Metanephros (tissue), 2 donors: ENCODE data around the gene PLEKHA4. TPM values are rescaled to one million over a fixed set of nuclear protein-coding genes. Genes with fewer than 3 reads are reported as not detected.

ENCODE experiments used
- small RNA-seq: library from RNA; depleted of rRNA; stranded (forward); fragments of <200 nt; gene quantifications from one replicate; pipeline ENCODE3, GENCODE V24; 2014; ENCODE audit warnings: low replicate concordance
- total RNA-seq: library from RNA; depleted of rRNA; stranded (reverse); fragments of >200 nt; gene quantifications from one replicate; pipeline ENCODE4 v1.2.3, GENCODE V29; 2014

Gene PLEKHA4, protein sequence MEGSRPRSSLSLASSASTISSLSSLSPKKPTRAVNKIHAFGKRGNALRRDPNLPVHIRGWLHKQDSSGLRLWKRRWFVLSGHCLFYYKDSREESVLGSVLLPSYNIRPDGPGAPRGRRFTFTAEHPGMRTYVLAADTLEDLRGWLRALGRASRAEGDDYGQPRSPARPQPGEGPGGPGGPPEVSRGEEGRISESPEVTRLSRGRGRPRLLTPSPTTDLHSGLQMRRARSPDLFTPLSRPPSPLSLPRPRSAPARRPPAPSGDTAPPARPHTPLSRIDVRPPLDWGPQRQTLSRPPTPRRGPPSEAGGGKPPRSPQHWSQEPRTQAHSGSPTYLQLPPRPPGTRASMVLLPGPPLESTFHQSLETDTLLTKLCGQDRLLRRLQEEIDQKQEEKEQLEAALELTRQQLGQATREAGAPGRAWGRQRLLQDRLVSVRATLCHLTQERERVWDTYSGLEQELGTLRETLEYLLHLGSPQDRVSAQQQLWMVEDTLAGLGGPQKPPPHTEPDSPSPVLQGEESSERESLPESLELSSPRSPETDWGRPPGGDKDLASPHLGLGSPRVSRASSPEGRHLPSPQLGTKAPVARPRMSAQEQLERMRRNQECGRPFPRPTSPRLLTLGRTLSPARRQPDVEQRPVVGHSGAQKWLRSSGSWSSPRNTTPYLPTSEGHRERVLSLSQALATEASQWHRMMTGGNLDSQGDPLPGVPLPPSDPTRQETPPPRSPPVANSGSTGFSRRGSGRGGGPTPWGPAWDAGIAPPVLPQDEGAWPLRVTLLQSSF
- total RNA-seq = 18.1 TPM

DNA sequence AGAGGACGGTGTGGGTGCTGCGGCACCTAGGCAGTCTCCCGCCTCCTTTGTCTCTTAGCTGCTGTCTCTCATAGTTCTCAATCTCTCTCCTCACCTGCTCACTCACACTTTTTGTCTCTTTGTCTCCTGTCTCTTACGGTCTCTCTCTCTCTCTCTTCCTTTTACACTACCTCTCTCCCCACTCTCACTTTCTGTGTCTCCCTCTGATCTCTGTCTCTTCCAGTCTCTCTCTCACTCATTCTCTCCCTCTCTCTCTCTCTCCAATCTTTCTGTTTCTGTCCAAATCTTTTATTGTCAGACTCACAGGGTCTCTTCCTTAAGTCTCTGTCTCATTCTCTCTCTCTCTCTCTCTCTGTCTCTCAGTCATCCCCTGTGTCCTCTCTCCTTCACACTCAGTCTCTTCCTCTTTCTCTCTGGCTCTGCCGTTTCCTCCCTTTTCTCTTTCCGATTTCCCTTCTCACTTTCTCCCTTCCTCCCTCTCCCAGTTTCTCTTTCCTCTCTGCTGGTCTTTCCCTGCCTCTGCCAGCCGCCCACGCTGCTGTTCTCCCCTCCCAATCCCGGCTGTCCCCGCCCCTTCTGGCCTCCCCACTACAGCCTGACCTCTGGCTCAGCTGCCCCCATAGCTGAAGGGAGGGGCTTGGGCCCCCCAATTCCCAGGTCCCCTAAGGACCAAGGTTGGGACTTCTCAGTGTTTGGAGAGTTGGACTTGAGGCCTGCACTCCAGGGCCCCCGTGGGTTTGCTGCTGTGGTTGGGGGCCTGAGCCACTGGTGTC lies at the start of gene PLEKHA4:
Gene PLEKHA4, minus strand, starts transcription at position 504 of the 773 bp plus-strand sequence. CDS start 997 bp downstream, outside the sequence.

DNA sequence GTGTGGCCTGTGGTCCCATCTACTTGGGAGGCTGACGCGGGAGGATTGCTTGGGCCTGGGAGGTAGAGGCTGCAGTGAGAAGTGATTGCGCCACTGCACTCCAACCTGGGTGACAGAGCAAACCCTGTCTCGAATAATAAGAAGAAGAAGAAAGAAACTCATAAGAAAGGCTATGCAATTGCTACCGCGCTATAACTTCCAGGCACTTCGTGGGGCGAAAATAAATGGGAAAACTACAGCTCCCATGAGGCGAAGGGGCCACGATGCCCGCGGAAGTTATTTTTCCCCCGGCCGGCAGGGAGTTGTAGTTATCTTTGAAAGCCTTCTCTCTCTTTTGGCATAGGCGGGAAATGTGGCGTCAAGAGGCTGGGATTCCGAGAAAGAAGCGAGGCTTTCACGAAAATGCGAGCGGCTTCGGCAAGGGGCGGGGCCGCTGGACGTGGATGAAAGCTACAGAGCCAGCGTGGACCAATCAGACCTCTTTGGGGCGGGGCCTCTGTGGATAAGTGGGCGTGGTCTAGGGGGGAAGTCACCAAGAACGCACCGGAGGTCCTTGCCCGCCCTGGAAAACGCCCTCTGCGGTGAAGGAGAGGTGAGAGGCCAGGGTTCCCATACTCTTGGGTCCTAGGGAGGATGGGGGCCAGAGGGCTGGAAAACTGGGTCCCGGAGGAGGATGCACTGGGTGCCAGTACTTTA lies 31.5 kb upstream of the PLEKHA4 start, which contains the start of gene NUCB1:
Gene NUCB1, plus strand, starts transcription at position 532 of the 696 bp plus-strand sequence. CDS start 485 bp downstream, outside the sequence.

DNA sequence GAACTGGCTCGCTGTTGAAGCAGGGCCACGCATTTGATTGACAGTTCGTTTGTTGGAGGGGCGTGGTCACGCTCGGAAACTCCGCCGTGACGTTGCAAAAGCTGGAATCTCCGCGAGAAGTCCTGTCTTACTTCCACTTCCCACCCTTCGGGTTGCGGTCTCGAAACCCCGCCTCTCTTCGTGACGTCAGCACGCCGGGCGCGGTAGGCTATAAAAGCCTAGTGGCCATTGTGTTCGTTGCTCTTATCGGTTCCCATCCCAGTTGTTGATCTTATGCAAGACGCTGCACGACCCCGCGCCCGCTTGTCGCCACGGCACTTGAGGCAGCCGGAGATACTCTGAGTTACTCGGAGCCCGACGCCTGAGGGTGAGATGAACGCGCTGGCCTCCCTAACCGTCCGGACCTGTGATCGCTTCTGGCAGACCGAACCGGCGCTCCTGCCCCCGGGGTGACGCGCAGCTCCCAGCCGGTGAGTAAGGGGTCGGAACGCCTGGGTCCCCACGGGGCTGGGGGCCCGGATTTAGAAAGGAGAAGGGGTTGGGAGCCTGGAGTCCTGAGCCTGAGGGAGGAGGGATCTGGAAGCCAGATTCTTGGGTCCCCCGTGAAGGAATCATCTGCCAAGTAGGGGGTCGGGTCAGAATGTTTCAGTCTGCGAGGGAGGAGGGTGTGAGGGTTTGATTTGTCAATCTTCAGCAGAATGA lies 3.9 kb upstream of the PLEKHA4 start, which contains the start of gene PPP1R15A:
Gene PPP1R15A, plus strand, starts transcription at position 240 of the 702 bp plus-strand sequence. CDS start 813 bp downstream, outside the sequence.

DNA sequence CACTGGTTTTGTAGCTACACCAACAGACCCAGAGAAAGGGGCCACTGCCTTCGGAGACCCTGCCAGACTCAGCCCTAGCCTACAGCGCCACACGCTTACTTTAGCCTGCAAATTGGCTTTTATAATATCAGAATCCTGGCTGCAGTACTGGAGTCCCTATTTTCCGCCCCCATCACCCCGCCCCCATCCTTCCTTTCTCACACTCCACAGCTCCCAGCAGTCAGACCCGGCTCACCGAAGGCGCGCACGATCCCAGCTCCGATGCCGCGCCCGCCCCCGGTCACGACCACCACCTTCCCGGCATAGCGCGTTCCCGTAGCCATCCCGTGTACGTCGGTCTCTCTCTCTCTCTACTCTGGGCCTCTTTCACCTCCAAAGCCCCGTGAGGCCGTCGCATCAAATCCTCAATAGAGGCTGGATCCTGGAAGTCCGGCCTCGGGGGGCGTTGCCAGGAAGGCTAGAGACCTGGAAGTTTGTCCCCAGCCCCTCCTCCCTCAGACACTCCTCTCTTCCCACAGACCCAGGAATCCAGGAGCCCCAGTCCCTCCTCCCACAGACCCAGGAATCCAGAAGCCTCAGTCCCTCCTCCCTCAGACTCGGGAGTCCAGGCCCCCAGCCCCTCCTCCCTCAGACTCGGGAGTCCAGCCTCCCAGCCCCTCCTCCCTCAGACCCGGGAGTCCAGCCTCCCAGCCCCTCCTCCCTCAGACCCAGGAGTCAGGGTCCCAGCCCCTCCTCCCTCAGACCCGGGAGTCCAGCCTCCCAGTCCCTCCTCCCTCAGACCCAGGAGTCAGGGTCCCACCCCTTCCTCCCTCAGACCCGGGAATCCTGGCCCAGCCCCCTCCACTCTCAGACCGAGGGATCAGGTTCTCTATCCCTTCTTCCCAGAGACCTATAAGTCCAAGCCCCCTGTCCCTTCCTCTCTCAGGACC lies 32.1 kb downstream of the PLEKHA4 start, which contains the start of gene HSD17B14:
Gene HSD17B14, minus strand, starts transcription at position 403 of the 929 bp plus-strand sequence. Its CDS starts 80 bp downstream, at position 323.

Small RNA genes lying within 50 kb of the gene (small RNA-seq; reads per million reads assigned to genes)
- not detected for gene RNU6-317P

Other genes with a start within 250 kb of the PLEKHA4 start
- gene RPL18, start 249.4 kb downstream of the PLEKHA4 start, total RNA-seq = 2,126 TPM
- gene SPHK2, start 249.1 kb downstream of the PLEKHA4 start, total RNA-seq = 16.2 TPM
- gene DBP, start 231.2 kb downstream of the PLEKHA4 start, total RNA-seq = 17.2 TPM
- gene CA11, start 222.4 kb downstream of the PLEKHA4 start, total RNA-seq = 3.5 TPM
- gene NTN5, start 195.6 kb downstream of the PLEKHA4 start, total RNA-seq = 0.76 TPM
- 1.5 TPM for gene FUT2, start 172.6 kb downstream of the PLEKHA4 start, total RNA-seq
- 8.9 TPM for gene MAMSTR, start 148.9 kb downstream of the PLEKHA4 start, total RNA-seq
- 23.2 TPM for gene RASIP1, start 128.0 kb downstream of the PLEKHA4 start, total RNA-seq
- gene IZUMO1, start 121.7 kb downstream of the PLEKHA4 start, total RNA-seq = 0.12 TPM
- 5.0 TPM for gene FUT1, start 116.0 kb downstream of the PLEKHA4 start, total RNA-seq
- gene FGF21, start 113.1 kb downstream of the PLEKHA4 start, total RNA-seq = not detected
- gene BCAT2, start 57.6 kb downstream of the PLEKHA4 start, total RNA-seq = 36.3 TPM
- gene HSD17B14, start 32.1 kb downstream of the PLEKHA4 start, total RNA-seq = 12.0 TPM
- 71.7 TPM for gene PPP1R15A, start 3.8 kb upstream of the PLEKHA4 start, total RNA-seq
- gene TULP2, start 30.1 kb upstream of the PLEKHA4 start, total RNA-seq = 0.29 TPM
- 221 TPM for gene NUCB1, start 31.7 kb upstream of the PLEKHA4 start, total RNA-seq
- 1.4 TPM for gene DHDH, start 65.1 kb upstream of the PLEKHA4 start, total RNA-seq
- gene BAX, start 86.3 kb upstream of the PLEKHA4 start, total RNA-seq = 30.8 TPM
- gene FTL, start 96.7 kb upstream of the PLEKHA4 start, total RNA-seq = 1,684 TPM
- 51.8 TPM for gene GYS1, start 124.7 kb upstream of the PLEKHA4 start, total RNA-seq
- gene RUVBL2, start 125.3 kb upstream of the PLEKHA4 start, total RNA-seq = 105 TPM
- 1.1 TPM for gene LHB, start 148.5 kb upstream of the PLEKHA4 start, total RNA-seq
- gene CGB3, start 155.7 kb upstream of the PLEKHA4 start, total RNA-seq = not detected
- gene CGB2, start 163.3 kb upstream of the PLEKHA4 start, total RNA-seq = not detected
- not detected for gene CGB1, start 168.3 kb upstream of the PLEKHA4 start, total RNA-seq
- not detected for gene CGB5, start 175.2 kb upstream of the PLEKHA4 start, total RNA-seq
- gene CGB8, start 180.5 kb upstream of the PLEKHA4 start, total RNA-seq = not detected
- gene CGB7, start 189.1 kb upstream of the PLEKHA4 start, total RNA-seq = 1.3 TPM
- 5.4 TPM for gene NTF4, start 196.2 kb upstream of the PLEKHA4 start, total RNA-seq
- 2.3 TPM for gene KCNA7, start 204.1 kb upstream of the PLEKHA4 start, total RNA-seq
- gene SNRNP70, start 216.8 kb upstream of the PLEKHA4 start, total RNA-seq = 266 TPM
- 8.0 TPM for gene LIN7B, start 245.8 kb upstream of the PLEKHA4 start, total RNA-seq